ENCODE results near the gene ASXL2.
A peak's percentile ranks its signal among the peaks of the same experiment; 100 is the strongest.
"Not testable (repeated sequence)": the region's sequence is repeated elsewhere in the genome, so short reads cannot be mapped to it uniquely, and the experiment has no call there.

Gene ASXL2

DNA sequence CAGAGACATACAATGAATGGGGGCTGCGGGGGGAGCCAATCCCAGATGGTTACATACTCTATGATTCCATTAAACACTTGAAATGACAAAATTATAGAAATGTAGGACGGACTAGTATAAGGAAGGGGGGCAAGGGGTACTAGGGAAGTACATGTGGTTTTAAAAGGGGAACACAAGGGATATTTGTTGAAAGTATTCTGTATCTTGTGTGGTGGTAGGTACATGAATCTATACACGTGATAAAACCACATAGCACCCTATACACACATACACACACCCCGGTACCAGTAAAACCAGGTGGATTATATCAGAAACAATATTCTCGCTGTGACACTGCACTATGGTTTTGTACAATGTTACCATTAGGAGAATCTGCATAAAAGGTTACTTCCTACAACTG lies 45.4 kb downstream of the ASXL2 start:
- peaks cover 23% of the 10 kb centered on the region for H3K9me3 Mint-ChIP-seq
- H3K36me3 Mint-ChIP-seq (ENCODE audit: low read depth), result peaks cover 57% of the 10 kb centered on the region
- no peak overlapping the region for H3K4me3 Mint-ChIP-seq
- no peaks in the 10 kb centered on the region for H3K4me1 Mint-ChIP-seq
- TF ChIP-seq, protein P1, sequence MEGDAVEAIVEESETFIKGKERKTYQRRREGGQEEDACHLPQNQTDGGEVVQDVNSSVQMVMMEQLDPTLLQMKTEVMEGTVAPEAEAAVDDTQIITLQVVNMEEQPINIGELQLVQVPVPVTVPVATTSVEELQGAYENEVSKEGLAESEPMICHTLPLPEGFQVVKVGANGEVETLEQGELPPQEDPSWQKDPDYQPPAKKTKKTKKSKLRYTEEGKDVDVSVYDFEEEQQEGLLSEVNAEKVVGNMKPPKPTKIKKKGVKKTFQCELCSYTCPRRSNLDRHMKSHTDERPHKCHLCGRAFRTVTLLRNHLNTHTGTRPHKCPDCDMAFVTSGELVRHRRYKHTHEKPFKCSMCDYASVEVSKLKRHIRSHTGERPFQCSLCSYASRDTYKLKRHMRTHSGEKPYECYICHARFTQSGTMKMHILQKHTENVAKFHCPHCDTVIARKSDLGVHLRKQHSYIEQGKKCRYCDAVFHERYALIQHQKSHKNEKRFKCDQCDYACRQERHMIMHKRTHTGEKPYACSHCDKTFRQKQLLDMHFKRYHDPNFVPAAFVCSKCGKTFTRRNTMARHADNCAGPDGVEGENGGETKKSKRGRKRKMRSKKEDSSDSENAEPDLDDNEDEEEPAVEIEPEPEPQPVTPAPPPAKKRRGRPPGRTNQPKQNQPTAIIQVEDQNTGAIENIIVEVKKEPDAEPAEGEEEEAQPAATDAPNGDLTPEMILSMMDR (IDR thresholded peaks at IDR 0.05; ENCODE audit: unreplicated experiment in 3 of 3), result no peak
- H3K27me3 Mint-ChIP-seq (ENCODE audit: low read depth), result no peaks in the 10 kb centered on the region
- no peak overlapping the region for H3K27ac Mint-ChIP-seq

DNA sequence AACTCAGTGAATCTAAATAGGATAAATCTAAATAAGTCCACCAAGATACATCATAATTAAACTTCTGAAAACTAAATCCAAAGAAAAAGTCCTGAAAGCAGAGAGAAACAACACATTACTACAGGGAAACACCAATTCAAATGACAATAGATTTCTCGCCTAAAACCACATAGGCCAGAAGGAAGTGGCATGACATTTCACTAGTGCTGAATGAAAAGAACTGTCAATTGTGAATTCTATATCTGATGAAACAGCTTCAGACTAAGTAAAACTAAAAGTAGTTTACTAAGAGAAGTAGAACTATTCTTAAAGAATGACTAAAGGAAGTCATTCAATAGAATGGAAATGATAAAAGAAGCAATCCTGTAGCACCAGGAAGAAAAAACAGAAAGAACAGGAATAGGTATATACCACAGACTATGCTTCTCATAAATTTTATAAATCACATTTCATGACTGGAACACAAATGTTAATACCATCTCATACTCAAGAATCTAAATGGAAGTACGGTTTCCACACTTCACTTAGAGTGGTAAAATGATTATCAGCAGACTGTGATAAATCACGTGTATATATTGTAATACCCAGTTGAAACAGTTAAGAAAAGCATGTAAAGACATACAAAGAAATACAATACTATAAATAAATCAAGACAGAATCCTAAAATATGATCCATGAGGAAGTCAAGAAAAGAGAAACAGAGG lies 46.4 kb downstream of the ASXL2 start:
- H3K36me3 Mint-ChIP-seq (ENCODE audit: low read depth), result peaks cover 57% of the 10 kb centered on the region
- TF ChIP-seq, protein P1 (IDR thresholded peaks at IDR 0.05; ENCODE audit: unreplicated experiment in 3 of 3), result no peak
- no peaks in the 10 kb centered on the region for H3K4me1 Mint-ChIP-seq
- no peak overlapping the region for H3K4me3 Mint-ChIP-seq
- H3K9me3 Mint-ChIP-seq, result peaks cover 23% of the 10 kb centered on the region
- H3K27me3 Mint-ChIP-seq (ENCODE audit: low read depth), result no peaks in the 10 kb centered on the region
- no peak overlapping the region for H3K27ac Mint-ChIP-seq

DNA sequence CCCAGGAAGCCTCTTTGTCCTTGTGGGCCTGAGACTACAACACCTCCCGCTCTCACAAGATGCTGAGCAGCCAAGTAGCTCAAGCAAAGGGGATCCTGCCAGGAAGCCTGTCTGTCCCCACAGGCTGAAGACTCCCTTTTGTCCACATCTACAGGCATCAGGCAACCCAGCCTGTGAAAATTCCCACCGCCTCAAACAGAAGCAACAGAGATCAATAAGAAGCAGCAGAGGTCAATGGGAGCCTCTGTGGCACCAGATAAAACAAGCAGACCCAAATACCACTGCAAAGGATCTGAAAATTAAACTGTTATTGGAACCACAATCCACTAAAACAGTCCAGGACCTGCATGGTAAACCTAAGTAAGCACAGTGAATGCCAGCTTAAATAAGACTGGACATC lies 48.5 kb downstream of the ASXL2 start:
- Mint-ChIP-seq H3K27ac (no peak overlapping the region), H3K36me3 (ENCODE audit: low read depth) (peaks cover 48% of the 10 kb centered on the region), H3K27me3 (ENCODE audit: low read depth) (no peaks in the 10 kb centered on the region), H3K4me1 (no peaks in the 10 kb centered on the region), H3K4me3 (no peak overlapping the region), H3K9me3 (peaks cover 23% of the 10 kb centered on the region)
- TF ChIP-seq, protein P1 (IDR thresholded peaks at IDR 0.05; ENCODE audit: unreplicated experiment in 3 of 3), result no peak

DNA sequence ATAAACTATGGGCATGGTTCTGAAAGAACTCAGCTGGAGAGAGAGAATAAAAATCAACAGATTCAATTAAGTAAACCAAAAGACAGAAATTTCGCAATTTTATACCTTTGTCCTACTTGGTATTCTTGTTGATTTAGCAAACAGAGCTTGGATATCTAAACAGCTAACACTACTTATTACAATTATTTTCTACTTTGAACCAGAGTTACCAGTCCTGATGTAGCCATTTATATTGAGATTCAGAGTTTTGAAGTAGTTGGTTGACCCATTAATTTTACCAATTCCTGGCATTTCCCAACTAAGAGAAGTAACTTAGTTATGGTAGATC lies 48.9 kb downstream of the ASXL2 start:
- TF ChIP-seq, protein P1 (IDR thresholded peaks at IDR 0.05; ENCODE audit: unreplicated experiment in 3 of 3), result no peak
- Mint-ChIP-seq H3K4me3 (no peak overlapping the region), H3K27ac (peak overlapping the region in 1 of 3 experiments; percentile 77), H3K4me1 (no peaks in the 10 kb centered on the region), H3K27me3 (ENCODE audit: low read depth) (no peaks in the 10 kb centered on the region), H3K9me3 (peaks cover 23% of the 10 kb centered on the region), H3K36me3 (ENCODE audit: low read depth) (peaks cover 44% of the 10 kb centered on the region)

DNA sequence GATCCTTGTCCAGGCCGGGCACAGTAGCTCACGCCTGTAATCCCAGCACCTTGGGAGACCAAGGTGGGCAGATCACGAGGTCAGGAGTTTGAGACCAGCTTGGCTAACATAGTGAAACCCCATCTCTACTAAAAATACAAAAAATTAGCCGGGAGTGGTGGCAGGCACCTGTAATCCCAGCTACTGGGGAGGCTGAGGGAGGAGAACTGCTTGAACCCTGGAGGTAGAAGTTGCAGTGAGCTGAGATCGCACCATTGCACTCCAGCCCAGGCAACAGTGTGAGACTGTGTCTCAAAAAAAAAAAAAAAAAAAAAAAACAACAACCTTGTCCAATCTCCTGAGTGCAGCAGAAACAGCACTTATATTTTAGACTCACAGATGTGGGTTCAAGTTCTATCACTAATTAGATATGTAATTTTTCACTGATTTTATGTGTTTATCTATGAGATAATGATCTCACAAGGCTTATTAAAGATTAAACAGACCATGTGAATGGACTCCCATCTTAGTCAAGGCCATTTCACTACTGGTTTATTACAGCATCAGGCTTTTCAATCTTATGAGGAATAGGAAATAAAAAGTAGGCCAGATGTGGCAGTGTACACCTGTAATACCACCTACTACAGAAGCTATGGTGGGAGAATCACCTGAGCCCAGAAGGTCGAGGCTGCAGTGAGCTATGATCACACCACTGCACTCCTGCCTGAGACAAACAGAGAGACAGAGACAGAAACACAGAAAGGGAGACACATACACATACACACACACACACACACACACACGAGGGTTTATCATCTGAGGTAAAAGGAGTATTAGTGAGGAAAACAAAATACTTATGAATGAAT lies 49.5 kb downstream of the ASXL2 start:
- peaks cover 41% of the 10 kb centered on the region for H3K36me3 Mint-ChIP-seq (ENCODE audit: low read depth)
- peak overlapping the region in 2 of 3 experiments; percentile 24 to 77 for H3K27ac Mint-ChIP-seq
- H3K4me1 Mint-ChIP-seq, result not testable (repeated sequence)

GRCh38 chr2:25825238-25825637 lies 53.0 kb downstream of the ASXL2 start:
- H3K9me3 Mint-ChIP-seq, result peaks cover 5% of the 10 kb centered on the region
- H3K27me3 Mint-ChIP-seq (ENCODE audit: low read depth), result no peaks in the 10 kb centered on the region
- no peak overlapping the region for H3K27ac Mint-ChIP-seq
- peaks cover 15% of the 10 kb centered on the region for H3K36me3 Mint-ChIP-seq (ENCODE audit: low read depth)
- no peak overlapping the region for H3K4me3 Mint-ChIP-seq
- TF ChIP-seq, protein P1 (IDR thresholded peaks at IDR 0.05; ENCODE audit: unreplicated experiment in 3 of 3), result no peak
- peaks cover 5% of the 10 kb centered on the region for H3K4me1 Mint-ChIP-seq

More for the DNA sequence above, 49.5 kb downstream of the ASXL2 start:
- not testable (repeated sequence) for H3K27me3 Mint-ChIP-seq (ENCODE audit: low read depth); H3K4me3 Mint-ChIP-seq
- H3K9me3 Mint-ChIP-seq, result peaks cover 20% of the 10 kb centered on the region
